IPS-15b (cell line): Measurements from ENCODE around the gene ZFAND3.
"Not testable (repeated sequence)": the region's sequence is repeated elsewhere in the genome, so short reads cannot be mapped to it uniquely, and the experiment has no call there.

Experiments
- H3K27me3 ChIP-seq: one replicate; pipeline ENCODE4 v1.6.1; 2013; ENCODE audit warnings: low read length; ENCODE audit not compliant: control insufficient read depth, insufficient read depth
- H3K36me3 ChIP-seq: one replicate; pipeline ENCODE4 v1.6.1; 2013; ENCODE audit warnings: low read length; ENCODE audit not compliant: control insufficient read depth, insufficient read depth
- H3K4me1 ChIP-seq: one replicate; pipeline ENCODE4 v1.6.1; 2013; ENCODE audit warnings: mild to moderate bottlenecking, low read length; ENCODE audit not compliant: control insufficient read depth, insufficient read depth
- H3K4me3 ChIP-seq: one replicate; pipeline ENCODE4 v1.5.1; 2013; ENCODE audit warnings: low read depth, low read length
- H3K9ac ChIP-seq: one replicate; pipeline ENCODE4 v1.6.1; 2013; ENCODE audit warnings: low read depth, mild to moderate bottlenecking, low read length
- H3K9me3 ChIP-seq: one replicate; pipeline ENCODE4 v1.6.1; 2013; ENCODE audit warnings: mild to moderate bottlenecking, low read length; ENCODE audit not compliant: control insufficient read depth, insufficient read depth

ZFAND3 gene

DNA sequence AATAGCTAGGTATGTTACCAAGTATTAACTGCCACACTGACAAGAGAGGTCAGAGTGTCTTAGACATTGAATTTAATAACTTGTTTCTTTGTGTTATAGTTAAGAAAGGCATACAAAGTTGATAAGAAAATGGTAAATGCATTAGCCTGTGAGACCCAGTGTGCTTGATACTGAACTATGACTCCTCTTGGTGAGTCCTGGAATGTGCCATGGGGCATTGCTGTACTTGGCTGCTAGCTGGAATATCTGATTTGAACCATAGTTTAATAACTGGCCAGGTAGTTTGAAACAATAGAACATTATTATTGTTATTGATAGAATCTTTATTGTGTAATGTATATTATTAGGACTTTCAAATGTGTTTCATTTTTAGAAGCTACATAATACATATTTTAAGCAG, 70.0 kb downstream of the ZFAND3 start:
- no peaks in the 10 kb centered on the region for H3K9me3 ChIP-seq
- no peak overlapping the region for H3K4me3 ChIP-seq
- no peak overlapping the region for H3K9ac ChIP-seq
- H3K27me3 ChIP-seq, result no peaks in the 10 kb centered on the region
- H3K4me1 ChIP-seq, result no peaks in the 10 kb centered on the region
- H3K36me3 ChIP-seq, result no peaks in the 10 kb centered on the region

GRCh38 chr6:37891072-37891471, 71.5 kb downstream of the ZFAND3 start:
- H3K4me1 ChIP-seq, result no peaks in the 10 kb centered on the region
- no peaks in the 10 kb centered on the region for H3K27me3 ChIP-seq
- no peaks in the 10 kb centered on the region for H3K36me3 ChIP-seq
- H3K9ac ChIP-seq, result no peak overlapping the region
- H3K9me3 ChIP-seq, result no peaks in the 10 kb centered on the region
- H3K4me3 ChIP-seq, result no peak overlapping the region

GRCh38 chr6:37893257-37893656, 73.7 kb downstream of the ZFAND3 start:
- no peak overlapping the region for H3K4me3 ChIP-seq
- H3K27me3 ChIP-seq, result no peaks in the 10 kb centered on the region
- H3K9me3 ChIP-seq, result no peaks in the 10 kb centered on the region
- no peaks in the 10 kb centered on the region for H3K4me1 ChIP-seq
- no peaks in the 10 kb centered on the region for H3K36me3 ChIP-seq
- no peak overlapping the region for H3K9ac ChIP-seq

- not testable (repeated sequence) for H3K36me3 ChIP-seq, H3K4me1 ChIP-seq, H3K9ac ChIP-seq, H3K27me3 ChIP-seq, H3K4me3 ChIP-seq, H3K9me3 ChIP-seq
Measured at GRCh38 chr6:37893734-37894133, 74.2 kb downstream of the ZFAND3 start.

- no peaks in the 10 kb centered on the region for H3K9me3 ChIP-seq
- H3K9ac ChIP-seq, result no peak overlapping the region
- no peaks in the 10 kb centered on the region for H3K27me3 ChIP-seq
- H3K4me3 ChIP-seq, result no peak overlapping the region
- H3K4me1 ChIP-seq, result no peaks in the 10 kb centered on the region
- H3K36me3 ChIP-seq, result no peaks in the 10 kb centered on the region
Measured at GRCh38 chr6:37894585-37894984, 75.1 kb downstream of the ZFAND3 start.

DNA sequence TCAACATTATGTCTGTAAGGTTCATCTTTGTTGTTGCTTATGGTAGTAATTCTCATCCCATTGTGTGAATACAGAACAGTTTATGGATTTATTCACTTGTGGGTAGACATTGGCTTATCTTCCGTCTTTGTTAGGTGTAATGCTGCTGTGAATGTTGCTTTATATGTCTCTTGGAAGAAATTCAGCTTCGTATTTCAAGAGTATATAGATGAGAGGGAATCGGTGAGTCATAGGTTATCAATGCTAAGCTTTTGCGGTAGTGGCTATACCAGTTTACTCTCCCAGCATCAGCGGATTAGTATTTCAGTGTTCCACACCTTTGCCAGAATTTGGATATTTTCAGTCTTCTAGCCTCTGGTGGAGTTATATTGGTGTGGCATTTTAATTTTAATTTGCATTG, 77.8 kb downstream of the ZFAND3 start:
- Histone ChIP-seq H3K4me1 (no peaks in the 10 kb centered on the region), H3K4me3 (no peak overlapping the region), H3K9ac (no peak overlapping the region), H3K36me3 (no peaks in the 10 kb centered on the region), H3K9me3 (no peaks in the 10 kb centered on the region), H3K27me3 (no peaks in the 10 kb centered on the region)

DNA sequence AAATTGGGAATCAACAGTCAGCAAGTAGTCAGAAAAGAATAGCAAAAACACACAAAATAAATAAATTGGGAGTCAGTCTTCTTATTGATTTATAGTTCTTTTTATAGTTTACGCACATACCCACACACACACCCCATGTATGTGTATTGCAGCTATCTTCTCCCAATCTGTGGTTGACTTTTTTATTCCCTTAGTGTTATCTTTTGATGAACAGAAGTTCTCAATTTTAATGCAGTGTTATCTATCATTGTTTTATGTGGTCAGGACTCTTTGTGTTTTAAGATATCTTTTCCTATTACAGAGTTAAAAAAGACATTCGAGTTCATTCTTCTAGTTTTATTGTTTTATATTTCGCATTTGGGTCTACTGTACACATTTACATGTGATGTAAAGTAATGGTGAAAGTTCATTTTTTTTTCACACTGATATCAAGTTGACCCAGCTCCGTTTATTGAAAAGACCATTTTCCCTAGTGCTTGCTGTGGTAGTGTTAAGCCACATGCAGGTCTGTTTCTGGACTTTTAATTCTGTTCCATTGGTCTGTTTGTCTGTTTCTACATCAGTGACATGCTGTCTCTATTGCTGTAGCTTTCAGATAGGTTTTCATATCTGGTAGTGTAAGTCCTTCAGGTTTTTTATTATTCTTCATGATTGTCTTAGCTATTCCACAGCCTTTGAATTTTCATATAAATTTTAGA, 78.4 kb downstream of the ZFAND3 start:
- no peaks in the 10 kb centered on the region for H3K27me3 ChIP-seq
- H3K4me3 ChIP-seq, result no peak overlapping the region
- no peaks in the 10 kb centered on the region for H3K4me1 ChIP-seq
- no peaks in the 10 kb centered on the region for H3K36me3 ChIP-seq
- no peak overlapping the region for H3K9ac ChIP-seq
- H3K9me3 ChIP-seq, result no peaks in the 10 kb centered on the region

- Histone ChIP-seq H3K27me3 (no peaks in the 10 kb centered on the region), H3K36me3 (no peaks in the 10 kb centered on the region), H3K9ac (no peak overlapping the region), H3K4me3 (no peak overlapping the region), H3K9me3 (no peaks in the 10 kb centered on the region), H3K4me1 (peaks cover 4% of the 10 kb centered on the region)
Measured at GRCh38 chr6:37903351-37904340, 84.1 kb downstream of the ZFAND3 start.

GRCh38 chr6:37904590-37904989, 85.1 kb downstream of the ZFAND3 start:
- Histone ChIP-seq H3K4me1 (peaks cover 4% of the 10 kb centered on the region), H3K36me3 (no peaks in the 10 kb centered on the region), H3K27me3 (no peaks in the 10 kb centered on the region), H3K9ac (no peak overlapping the region), H3K9me3 (no peaks in the 10 kb centered on the region), H3K4me3 (no peak overlapping the region)

DNA sequence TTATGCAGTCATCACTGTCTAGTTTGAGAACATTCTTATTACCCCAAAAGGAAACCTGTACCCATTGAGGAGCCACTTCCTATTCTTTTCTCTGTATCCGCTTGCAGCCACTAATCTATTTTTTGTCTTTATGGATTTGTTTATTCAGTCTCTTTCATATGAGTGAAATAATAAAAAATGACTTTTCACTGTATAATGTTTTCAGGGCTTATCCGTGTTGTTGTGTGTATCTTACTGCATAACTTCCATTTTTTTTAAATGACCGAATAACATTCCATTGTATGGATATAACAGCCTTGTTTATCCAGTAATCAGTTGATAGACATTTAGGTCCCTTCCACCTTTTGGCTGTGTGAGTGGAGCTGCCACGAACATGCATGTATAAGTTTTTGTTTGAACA, 86.6 kb downstream of the ZFAND3 start:
- Histone ChIP-seq H3K36me3 (no peaks in the 10 kb centered on the region), H3K9me3 (no peaks in the 10 kb centered on the region), H3K27me3 (no peaks in the 10 kb centered on the region), H3K4me1 (peaks cover 4% of the 10 kb centered on the region), H3K9ac (no peak overlapping the region), H3K4me3 (no peak overlapping the region)

DNA sequence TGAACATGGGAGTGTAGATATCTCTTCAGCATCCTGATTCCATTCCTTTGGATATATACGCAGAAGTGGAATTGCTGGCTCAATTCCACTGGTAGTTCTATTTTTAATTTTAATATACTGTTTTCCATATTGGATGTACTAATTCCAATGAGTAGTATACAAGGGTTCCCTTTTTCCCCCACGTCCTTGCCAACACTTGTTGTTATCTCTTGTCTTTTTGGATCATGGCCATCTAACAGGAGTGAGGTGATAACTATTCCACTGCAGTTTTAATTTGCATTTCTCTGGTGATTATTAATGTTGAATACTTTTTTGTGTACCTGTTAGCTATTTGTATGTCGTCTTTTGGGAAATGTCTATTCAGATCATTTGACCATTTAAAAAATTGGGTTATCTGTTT, 91.5 kb downstream of the ZFAND3 start:
- Histone ChIP-seq H3K27me3 (no peaks in the 10 kb centered on the region), H3K4me1 (no peaks in the 10 kb centered on the region), H3K36me3 (no peaks in the 10 kb centered on the region), H3K4me3 (no peak overlapping the region), H3K9ac (no peak overlapping the region), H3K9me3 (no peaks in the 10 kb centered on the region)

DNA sequence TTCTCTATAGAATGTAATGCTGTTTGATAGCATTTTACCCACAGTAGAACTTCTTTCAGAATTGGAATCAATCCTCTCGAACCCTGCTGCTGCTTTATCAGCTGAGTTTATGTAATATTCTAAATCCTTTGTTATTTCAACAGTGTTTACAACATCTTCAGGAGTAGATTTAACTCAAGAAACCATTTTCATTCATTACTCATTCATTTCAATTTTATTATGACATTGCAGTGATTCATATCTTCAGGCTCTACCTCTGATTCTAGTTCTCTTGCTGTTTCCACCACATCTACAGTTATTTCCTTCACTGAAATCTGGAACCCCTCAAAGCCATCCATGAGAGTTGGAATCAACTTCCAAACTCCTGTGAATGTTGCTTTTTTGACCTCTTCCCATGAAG, 93.7 kb downstream of the ZFAND3 start:
- Histone ChIP-seq H3K4me1 (no peaks in the 10 kb centered on the region), H3K27me3 (no peaks in the 10 kb centered on the region), H3K9me3 (no peaks in the 10 kb centered on the region), H3K4me3 (no peak overlapping the region), H3K36me3 (no peaks in the 10 kb centered on the region), H3K9ac (no peak overlapping the region)
